ENCODE measurements around the gene SFR1.

The SFR1 gene

GRCh38 chr10:104104926-104105325 is 17.0 kb upstream of the SFR1 start:
- no peak for DNase-seq (ENCODE audit: low spot score)

GRCh38 chr10:104109908-104110662 is 11.9 kb upstream of the SFR1 start:
- DNase-seq (ENCODE audit: low spot score): peak; percentile 23

GRCh38 chr10:104113376-104113956 is 8.5 kb upstream of the SFR1 start:
- DNase-seq (ENCODE audit: low spot score): no peak

GRCh38 chr10:104117839-104118323 is 4.1 kb upstream of the SFR1 start:
- no peak for DNase-seq (ENCODE audit: low spot score)

GRCh38 chr10:104119996-104120395 is 2.0 kb upstream of the SFR1 start:
- DNase-seq (ENCODE audit: low spot score): no peak

- no peak for DNase-seq (ENCODE audit: low spot score)
These were observed 1.5 kb upstream of the SFR1 start for GRCh38 chr10:104120512-104120902.

- DNase-seq (ENCODE audit: low spot score): peak; percentile 95
These were observed 977 bp upstream of the SFR1 start for GRCh38 chr10:104120903-104121484.

- no peak for DNase-seq (ENCODE audit: low spot score)
These were observed 495 bp downstream of the SFR1 start for GRCh38 chr10:104122225-104123107.

- peak; percentile 21 for DNase-seq (ENCODE audit: low spot score)
These were observed 1.4 kb downstream of the SFR1 start for GRCh38 chr10:104123397-104123796.

- no peak for DNase-seq (ENCODE audit: low spot score)
These were observed 5.4 kb downstream of the SFR1 start for GRCh38 chr10:104127411-104127810.

- DNase-seq (ENCODE audit: low spot score): no peak
These were observed 6.2 kb downstream of the SFR1 start for GRCh38 chr10:104128214-104128613.

- DNase-seq (ENCODE audit: low spot score): no peak
These were observed 8.1 kb downstream of the SFR1 start for GRCh38 chr10:104130041-104130440.

GRCh38 chr10:104138131-104138530 is 16.2 kb downstream of the SFR1 start:
- no peak for DNase-seq (ENCODE audit: low spot score)

- DNase-seq (ENCODE audit: low spot score): no peak
These were observed 17.2 kb downstream of the SFR1 start for GRCh38 chr10:104139221-104139620.

- no peak for DNase-seq (ENCODE audit: low spot score)
These were observed 20.1 kb downstream of the SFR1 start for GRCh38 chr10:104142081-104142480.

- no peak for DNase-seq (ENCODE audit: low spot score)
These were observed 21.9 kb downstream of the SFR1 start for GRCh38 chr10:104143829-104144228.

- DNase-seq (ENCODE audit: low spot score): no peak
These were observed 23.0 kb downstream of the SFR1 start for GRCh38 chr10:104144931-104145330.

GRCh38 chr10:104146882-104147281 is 24.9 kb downstream of the SFR1 start:
- no peak for DNase-seq (ENCODE audit: low spot score)

GRCh38 chr10:104150139-104150538 is 28.2 kb downstream of the SFR1 start:
- DNase-seq (ENCODE audit: low spot score): no peak

- DNase-seq (ENCODE audit: low spot score): no peak
These were observed 29.8 kb downstream of the SFR1 start for GRCh38 chr10:104151737-104152136.

GRCh38 chr10:104155591-104155990 is 33.6 kb downstream of the SFR1 start:
- no peak for DNase-seq (ENCODE audit: low spot score)

- peak; percentile 31 for DNase-seq (ENCODE audit: low spot score)
These were observed 48.8 kb downstream of the SFR1 start for GRCh38 chr10:104170610-104171254.
